Cardiac muscle cell (in vitro differentiated cells and primary cell): Measurements from ENCODE around the gene ESPNL. TPM values are rescaled to one million over a fixed set of nuclear protein-coding genes. Genes with fewer than 3 reads are reported as not detected.
"Not testable (repeated sequence)": the region's sequence is repeated elsewhere in the genome, so short reads cannot be mapped to it uniquely, and the experiment has no call there.

Experiments used
- DNase-seq, 2 donors: peaks; one replicate each; pipeline versions ENCODE4 v3.0.0 to v3.0.0-alpha.2; 2010 to 2017; ENCODE audit warnings: low read depth in 1 of 2, low spot score in 1 of 2
- H3K27ac ChIP-seq: fragments of 200-600 bp; sonication (generic); 2 replicates; pipeline ENCODE4 v1.5.1; 2016
- H3K27me3 ChIP-seq: fragments of 200-600 bp; sonication (generic); 2 replicates; pipeline ENCODE4 v1.6.0; 2016; ENCODE audit warnings: control low read depth
- H3K36me3 ChIP-seq: fragments of 200-600 bp; sonication (generic); 2 replicates; pipeline ENCODE4 v1.5.1; 2016; ENCODE audit warnings: control low read depth
- H3K4me1 ChIP-seq: fragments of 200-600 bp; sonication (generic); 2 replicates; pipeline ENCODE4 v1.8.1; 2017; ENCODE audit warnings: low read depth, mild to moderate bottlenecking, mixed run types
- H3K4me3 ChIP-seq: fragments of 200-600 bp; sonication (generic); 2 replicates; pipeline ENCODE4 v1.5.1; 2016; ENCODE audit warnings: mild to moderate bottlenecking
- H3K9me3 ChIP-seq: fragments of 200-600 bp; sonication (generic); 2 replicates; pipeline ENCODE4 v1.5.1; 2017; ENCODE audit warnings: low read depth, mild to moderate bottlenecking, control low read depth
- CTCF ChIP-seq: IDR thresholded peaks from 2 replicates; pipeline ENCODE4 v1.5.1; 2012; ENCODE audit warnings: low read depth, mild to moderate bottlenecking, low read length
- polyA plus RNA-seq: library from polyadenylated mRNA; unstranded; fragments of >200 nt; fragmentation: Nextera tagmentation; extraction: Ambion mirVana; gene quantifications from 2 replicates; pipeline ENCODE4 v1.2.1, GENCODE V29; 2016
- total RNA-seq: library from RNA; depleted of rRNA; stranded (reverse); fragments of >200 nt; gene quantifications from 2 replicates; pipeline ENCODE4 v1.2.3, GENCODE V29; 2016

ESPNL gene
- total and polyA plus RNA-seq, 2 experiments from 2014 or later = 5.3 to 8.5 TPM

DNA sequence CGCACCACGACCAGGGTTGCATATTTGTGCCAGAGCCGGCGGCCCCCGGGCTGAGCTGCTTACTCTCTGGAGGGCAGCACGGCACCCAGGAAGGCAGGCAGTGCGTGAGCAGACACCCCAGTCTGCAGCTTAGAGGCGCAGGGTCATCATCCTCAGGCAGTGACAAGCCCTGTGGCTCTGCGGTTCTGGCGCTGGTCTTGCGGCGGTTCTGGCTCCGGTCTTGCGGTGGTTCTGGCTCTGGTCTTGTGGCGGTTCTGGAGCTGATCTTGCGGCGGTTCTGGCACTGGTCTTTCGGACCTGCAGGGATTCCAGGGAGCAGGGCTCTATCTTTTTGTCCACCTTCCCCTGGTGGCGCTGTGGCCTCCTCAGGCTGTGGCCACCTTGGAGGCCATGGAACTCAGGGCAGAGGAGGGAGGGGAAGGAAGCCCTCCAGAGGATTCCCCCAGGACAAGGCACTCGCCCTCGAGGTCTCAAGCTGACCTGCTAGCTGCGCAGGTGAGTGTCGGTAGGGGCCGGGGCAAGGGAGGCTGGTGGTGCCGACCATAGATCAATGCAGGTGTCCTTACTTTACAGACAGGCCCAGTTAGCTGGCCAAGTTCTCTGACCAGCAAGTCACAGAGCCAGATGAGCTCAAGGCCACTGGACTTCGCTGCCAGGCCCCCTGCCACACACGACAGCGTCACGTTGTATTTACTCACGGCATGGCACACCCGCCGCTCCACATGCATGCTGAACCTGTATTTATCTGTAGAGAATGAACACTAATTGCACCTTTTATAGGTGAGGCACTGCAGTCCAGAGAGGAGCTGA is 14.9 kb downstream of the ESPNL start:
- no peak overlapping the region for H3K27ac ChIP-seq
- H3K9me3 ChIP-seq = no peaks in the 10 kb centered on the region
- H3K4me1 ChIP-seq = no peaks in the 10 kb centered on the region
- no peak for TF ChIP-seq CTCF
- no peaks in the 10 kb centered on the region for H3K36me3 ChIP-seq
- H3K27me3 ChIP-seq = peaks cover 6% of the 10 kb centered on the region
- no peak for DNase-seq
- H3K4me3 ChIP-seq = no peak overlapping the region

DNA sequence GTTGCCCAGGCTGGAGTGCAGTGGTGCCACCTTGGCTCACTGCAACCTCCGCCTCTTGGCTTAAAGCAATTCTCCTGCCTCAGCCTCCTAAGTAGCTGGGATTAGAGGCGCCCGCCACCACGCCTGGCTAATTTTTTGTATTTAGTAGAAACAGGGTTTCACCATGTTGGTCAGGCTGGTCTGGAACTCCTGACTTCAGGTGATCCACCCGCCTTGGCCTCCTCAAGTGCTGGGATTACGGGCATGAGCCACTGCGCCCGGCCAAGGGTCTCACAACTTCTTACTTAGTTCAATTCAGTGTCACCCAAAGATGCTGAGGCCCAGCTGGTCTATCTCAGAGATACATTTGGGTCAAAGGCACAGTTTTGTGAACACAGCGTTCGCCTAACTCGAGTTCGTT is 15.6 kb downstream of the ESPNL start:
- H3K9me3 ChIP-seq, DNase-seq, H3K4me3 ChIP-seq, H3K27me3 ChIP-seq, H3K36me3 ChIP-seq, H3K4me1 ChIP-seq, H3K27ac ChIP-seq: not testable (repeated sequence)

GRCh38 chr2:238116298-238117198 is 16.4 kb downstream of the ESPNL start:
- no peak overlapping the region for H3K27ac ChIP-seq
- H3K36me3 ChIP-seq = no peaks in the 10 kb centered on the region
- H3K4me1 ChIP-seq = no peaks in the 10 kb centered on the region
- H3K9me3 ChIP-seq = no peaks in the 10 kb centered on the region
- H3K4me3 ChIP-seq = no peak overlapping the region
- TF ChIP-seq CTCF = no peak
- DNase-seq = no peak
- H3K27me3 ChIP-seq = peaks cover 6% of the 10 kb centered on the region

- peaks cover 6% of the 10 kb centered on the region for H3K27me3 ChIP-seq
- H3K36me3 ChIP-seq = no peaks in the 10 kb centered on the region
- H3K27ac ChIP-seq = no peak overlapping the region
- no peak overlapping the region for H3K4me3 ChIP-seq
- no peak for DNase-seq
- TF ChIP-seq CTCF = no peak
- H3K9me3 ChIP-seq = no peaks in the 10 kb centered on the region
- no peaks in the 10 kb centered on the region for H3K4me1 ChIP-seq
Measured at GRCh38 chr2:238117199-238118154, 17.3 kb downstream of the ESPNL start.

GRCh38 chr2:238119756-238120462 is 19.8 kb downstream of the ESPNL start:
- Histone ChIP-seq H3K4me3 (no peak overlapping the region), H3K27me3 (peaks cover 6% of the 10 kb centered on the region), H3K36me3 (no peaks in the 10 kb centered on the region), H3K9me3 (no peaks in the 10 kb centered on the region), H3K27ac (no peak overlapping the region), H3K4me1 (no peaks in the 10 kb centered on the region)
- no peak for TF ChIP-seq CTCF
- DNase-seq = no peak
